Activated CD4-positive, alpha-beta memory T cell treated with anti-CD3 and anti-CD28 coated beads, Interleukin-2, amount 10 ng/mL, durations not matched to agents 7 days and 5 days (primary cell): ENCODE results near the gene RPGRIP1L. TPM values are rescaled to one million over a fixed set of nuclear protein-coding genes. Genes with fewer than 3 reads are reported as not detected.
A peak's percentile ranks its signal among the peaks of the same experiment; 100 is the strongest.

Experiments
- CTCF ChIA-PET: fragments of 350-600 bp; sonication (Branson Sonifier 250); formaldehyde crosslinking; loops from one replicate; lab custom pipeline; 2021; ENCODE audit warnings: antibody characterized with exemption, inconsistent platforms; lab: Charles Lee
- POLR2A ChIA-PET: fragments of 350-600 bp; sonication (Branson Sonifier 250); formaldehyde crosslinking; loops from one replicate; lab custom pipeline; 2021; ENCODE audit warnings: antibody characterized with exemption; lab: Charles Lee
- DNase-seq: peaks from one replicate; pipeline ENCODE4 v3.0.0-alpha.2; 2020
- H3K27ac Mint-ChIP-seq: one replicate; pipeline ENCODE4 v1.8.0; 2021; ENCODE audit warnings: mild to moderate bottlenecking, mixed read lengths
- H3K27me3 Mint-ChIP-seq: one replicate; pipeline ENCODE4 v1.8.0; 2021; ENCODE audit warnings: mixed read lengths
- H3K36me3 Mint-ChIP-seq: one replicate; pipeline ENCODE4 v1.8.0; 2021; ENCODE audit warnings: low read depth, mixed read lengths
- H3K4me1 Mint-ChIP-seq: one replicate; pipeline ENCODE4 v1.8.0; 2021; ENCODE audit warnings: mixed read lengths
- H3K4me3 Mint-ChIP-seq: one replicate; pipeline ENCODE4 v1.8.0; 2021; ENCODE audit warnings: mild to moderate bottlenecking, mixed read lengths
- H3K9me3 Mint-ChIP-seq: one replicate; pipeline ENCODE4 v1.8.0; 2021; ENCODE audit warnings: mixed read lengths
- total RNA-seq, 2 experiments: library from RNA; stranded (reverse); gene quantifications; one replicate each; pipeline ENCODE4 v1.2.3, GENCODE V29; 2021

Gene RPGRIP1L
- total RNA-seq, 2 experiments from 2014 or later = 4.5 to 5.1 TPM

DNA sequence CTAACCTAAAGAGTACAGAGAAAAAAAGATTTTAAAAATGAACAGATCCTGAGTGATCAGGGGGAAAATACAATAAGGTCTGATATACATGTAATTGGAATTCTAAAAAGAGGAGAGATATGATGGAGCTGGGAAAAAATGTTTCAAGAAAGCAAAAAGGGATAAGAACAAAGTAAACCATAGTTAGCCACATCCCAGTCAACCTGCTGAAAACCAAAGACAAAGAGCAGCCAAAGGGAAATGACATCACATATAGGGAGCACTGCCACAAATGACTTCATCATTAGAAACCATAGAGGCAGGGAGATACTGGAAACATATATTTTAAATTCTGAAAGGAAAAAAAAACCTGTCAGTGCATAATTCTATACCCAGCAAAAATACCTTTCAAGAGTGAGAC lies 131.9 kb downstream of the RPGRIP1L start:
- no peak overlapping the region for H3K4me3 Mint-ChIP-seq
- no peaks in the 10 kb centered on the region for H3K4me1 Mint-ChIP-seq
- peaks cover 20% of the 10 kb centered on the region for H3K9me3 Mint-ChIP-seq
- ChIA-PET CTCF (no interaction called here), POLR2A (no interaction called here)
- peaks cover 8% of the 10 kb centered on the region for H3K27me3 Mint-ChIP-seq
- no peaks in the 10 kb centered on the region for H3K36me3 Mint-ChIP-seq
- no peak for DNase-seq
- no peak overlapping the region for H3K27ac Mint-ChIP-seq

DNA sequence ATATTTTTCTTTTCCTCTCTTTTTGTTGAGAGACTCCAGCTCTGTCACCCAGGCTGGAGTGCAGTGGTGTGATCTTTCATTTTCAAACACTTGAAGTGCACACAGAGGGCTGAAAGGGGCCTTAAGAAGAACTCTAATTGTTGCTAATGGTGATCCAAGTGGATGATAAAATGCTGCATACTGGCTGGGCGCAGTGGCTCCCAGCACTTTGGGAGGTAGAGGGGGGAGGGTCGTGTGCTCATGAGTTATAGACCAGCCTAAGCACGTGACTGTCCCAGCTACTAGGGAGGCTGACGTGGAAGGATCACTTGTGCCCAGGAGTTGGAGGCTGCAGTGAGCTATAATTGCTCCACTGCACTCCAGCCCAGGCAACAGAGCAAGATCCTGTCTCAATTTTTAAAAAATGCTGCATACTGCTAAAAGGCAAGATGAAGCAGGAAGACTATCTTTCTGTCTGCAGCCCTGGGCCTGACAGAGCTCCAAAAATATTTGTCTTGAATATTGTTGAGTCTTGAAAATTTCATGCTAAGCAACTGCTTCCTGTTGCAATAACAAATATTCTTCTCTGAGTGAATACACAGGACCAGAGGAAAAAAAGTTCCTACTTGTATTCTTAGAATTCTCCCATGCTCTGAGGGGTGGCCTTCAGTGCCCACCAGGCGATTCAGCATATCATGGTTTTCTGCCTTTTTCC lies 137.0 kb downstream of the RPGRIP1L start:
- Mint-ChIP-seq H3K9me3 (peaks cover 10% of the 10 kb centered on the region), H3K36me3 (no peaks in the 10 kb centered on the region), H3K27ac (no peak overlapping the region), H3K27me3 (peaks cover 8% of the 10 kb centered on the region), H3K4me3 (no peak overlapping the region), H3K4me1 (no peaks in the 10 kb centered on the region)
- ChIA-PET CTCF (no interaction called here), POLR2A (no interaction called here)
- no peak for DNase-seq

DNA sequence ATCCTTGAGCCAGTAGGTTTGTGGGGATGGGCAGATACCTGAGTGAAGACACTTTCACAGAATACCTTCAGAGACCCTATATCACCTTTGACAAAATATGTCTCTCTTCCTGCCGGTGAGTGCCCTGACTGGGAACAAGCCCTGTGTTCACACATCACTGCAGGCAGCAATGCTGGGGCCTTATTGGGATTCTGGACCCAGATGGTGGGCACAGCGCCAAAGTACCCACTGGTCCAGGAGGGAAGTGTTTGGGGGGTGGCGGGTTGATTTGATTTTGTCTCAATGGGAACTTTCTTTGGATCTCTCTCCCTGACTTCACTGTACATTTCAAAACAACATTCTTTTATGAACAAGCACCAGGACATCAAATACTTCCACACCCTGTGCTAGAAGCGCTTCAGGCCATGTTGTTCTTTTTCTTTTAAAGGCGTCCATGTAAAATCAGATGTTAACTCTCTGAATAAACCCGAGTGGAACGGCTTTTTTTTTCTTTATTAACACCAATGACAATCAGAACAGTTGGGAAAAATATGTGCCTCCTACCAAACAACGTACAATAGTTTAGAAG lies 138.3 kb downstream of the RPGRIP1L start:
- Mint-ChIP-seq H3K4me3 (no peak overlapping the region), H3K4me1 (no peaks in the 10 kb centered on the region), H3K9me3 (no peaks in the 10 kb centered on the region), H3K27me3 (peaks cover 7% of the 10 kb centered on the region), H3K36me3 (no peaks in the 10 kb centered on the region), H3K27ac (no peak overlapping the region)
- DNase-seq = no peak
- ChIA-PET POLR2A (no interaction called here), CTCF (no interaction called here)

DNA sequence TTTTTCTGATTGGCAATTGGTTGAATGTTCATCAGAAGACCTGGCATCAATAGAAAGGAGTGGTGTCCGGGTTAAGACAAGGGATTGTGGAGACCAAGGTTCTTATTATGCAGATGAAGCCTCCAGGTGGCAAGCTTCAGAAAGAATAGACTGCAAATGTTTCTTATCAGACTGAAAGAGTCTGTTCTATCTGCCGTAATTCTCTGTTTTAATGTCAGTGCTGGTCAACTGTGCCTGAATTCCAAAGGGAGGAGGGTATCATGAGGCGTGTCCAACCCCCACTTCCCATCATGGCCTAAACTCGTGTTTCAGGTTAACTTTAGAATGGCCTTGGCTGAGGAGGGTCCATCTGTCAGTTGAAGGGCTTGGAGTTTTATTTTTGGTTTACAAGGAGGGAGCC lies 140.2 kb downstream of the RPGRIP1L start:
- Mint-ChIP-seq H3K27me3 (peaks cover 4% of the 10 kb centered on the region), H3K36me3 (no peaks in the 10 kb centered on the region), H3K9me3 (no peaks in the 10 kb centered on the region), H3K27ac (no peak overlapping the region), H3K4me3 (no peak overlapping the region), H3K4me1 (no peaks in the 10 kb centered on the region)
- no peak for DNase-seq
- CTCF ChIA-PET = no interaction called here
- POLR2A ChIA-PET = no interaction called here

DNA sequence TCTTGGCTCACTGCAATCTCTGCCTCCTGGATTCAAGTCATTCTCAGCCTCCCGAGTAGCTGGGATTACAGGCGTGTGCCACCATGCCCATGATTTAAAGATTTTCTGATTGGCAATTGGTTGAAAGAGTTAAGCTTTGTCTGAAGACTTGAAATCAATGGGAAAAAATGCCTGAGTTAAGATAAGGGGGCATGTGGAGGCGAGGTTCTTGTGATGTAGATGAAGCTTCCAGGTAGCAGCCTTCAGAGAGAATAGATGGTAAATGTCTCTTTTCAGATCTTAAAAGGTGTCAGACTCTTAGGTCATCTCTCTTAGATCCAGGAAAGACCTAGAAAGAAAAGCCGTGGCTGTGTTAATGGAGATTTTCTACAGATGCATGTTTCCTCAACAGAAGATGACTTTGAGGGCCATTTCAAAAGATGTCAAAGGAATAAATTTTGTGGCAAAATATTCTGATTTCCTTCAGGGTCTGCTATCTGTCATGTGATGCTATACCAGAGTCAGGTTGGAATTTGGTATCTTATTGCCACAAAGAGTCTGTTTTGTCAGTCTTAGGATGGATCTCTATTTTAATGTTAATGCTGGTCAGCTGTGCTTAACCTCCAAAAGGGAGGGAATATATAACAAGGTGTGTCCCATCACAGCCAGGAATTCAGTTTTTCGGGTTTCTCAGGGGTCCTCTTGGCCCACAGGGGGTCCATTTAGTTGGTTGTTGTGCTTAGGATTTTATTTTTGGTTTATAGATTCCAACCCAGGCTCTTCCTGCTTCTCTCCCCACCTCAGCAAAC lies 142.4 kb downstream of the RPGRIP1L start:
- ChIA-PET POLR2A (no interaction called here), CTCF (interaction anchor here (1.2 kb wide), 1 partner anchor 12 kb away, joined by 5 read pairs; no protein-coding TSS in a partner anchor)
- DNase-seq = no peak
- Mint-ChIP-seq H3K27me3 (no peaks in the 10 kb centered on the region), H3K4me3 (no peak overlapping the region), H3K36me3 (no peaks in the 10 kb centered on the region), H3K9me3 (no peaks in the 10 kb centered on the region), H3K27ac (no peak overlapping the region), H3K4me1 (no peaks in the 10 kb centered on the region)

DNA sequence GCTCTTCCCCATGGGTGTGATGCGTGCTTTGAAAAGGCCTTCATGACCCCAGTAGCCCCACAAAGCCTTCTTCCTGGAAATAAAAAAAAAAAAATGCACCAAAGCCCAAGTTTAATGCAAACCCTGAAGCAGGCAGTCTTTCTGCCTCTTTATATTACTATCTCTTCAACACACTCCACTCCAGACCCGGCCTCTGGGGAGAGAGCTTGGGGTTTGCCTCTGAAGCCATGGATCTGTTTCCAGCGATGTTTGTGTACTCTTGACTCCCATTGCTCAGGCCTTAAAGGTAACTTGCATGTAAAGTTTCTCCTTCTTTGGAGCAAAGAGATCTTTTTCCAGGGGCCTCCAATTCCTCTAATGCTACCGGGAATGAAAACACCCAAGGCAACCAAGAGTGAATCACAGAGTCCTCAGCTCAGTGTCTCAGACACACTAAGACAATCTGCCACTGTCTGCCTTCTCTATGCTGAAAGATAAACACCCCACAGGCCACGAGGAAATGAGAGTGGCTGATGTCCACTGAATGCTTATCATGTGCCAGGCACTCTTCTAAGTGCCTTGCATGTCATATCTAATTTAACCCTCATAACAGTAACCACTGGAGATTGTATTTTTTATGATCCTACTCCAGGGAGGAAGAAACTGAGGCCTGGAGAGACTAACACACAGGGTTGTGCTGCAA lies 144.2 kb downstream of the RPGRIP1L start:
- Mint-ChIP-seq H3K9me3 (no peaks in the 10 kb centered on the region), H3K27ac (no peak overlapping the region), H3K4me1 (no peaks in the 10 kb centered on the region), H3K27me3 (no peaks in the 10 kb centered on the region), H3K4me3 (no peak overlapping the region), H3K36me3 (no peaks in the 10 kb centered on the region)
- CTCF ChIA-PET = no interaction called here
- POLR2A ChIA-PET = no interaction called here
- no peak for DNase-seq

DNA sequence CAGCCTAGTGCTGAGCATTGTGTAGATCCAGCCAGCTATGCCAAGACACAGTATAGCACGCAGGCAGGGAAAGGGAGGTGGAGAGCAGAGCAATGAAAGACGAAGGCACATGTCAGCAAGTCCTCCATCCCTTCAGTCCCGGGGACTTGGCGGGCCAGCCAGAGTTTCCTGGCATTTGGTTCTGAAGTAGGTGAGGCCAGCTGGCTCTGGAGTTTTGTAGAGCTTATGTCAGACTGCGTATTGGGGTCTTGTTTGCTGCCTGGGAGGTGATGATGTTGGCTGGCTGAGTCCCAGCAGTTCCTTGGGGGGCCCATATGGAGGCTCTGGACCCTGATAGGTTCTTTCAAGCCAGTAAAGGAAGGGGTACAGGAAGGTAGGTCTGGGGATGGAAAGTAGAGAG lies 144.9 kb downstream of the RPGRIP1L start:
- Mint-ChIP-seq H3K4me3 (no peak overlapping the region), H3K27me3 (no peaks in the 10 kb centered on the region), H3K36me3 (no peaks in the 10 kb centered on the region), H3K27ac (no peak overlapping the region), H3K4me1 (no peaks in the 10 kb centered on the region), H3K9me3 (no peaks in the 10 kb centered on the region)
- DNase-seq = no peak
- ChIA-PET POLR2A (no interaction called here), CTCF (no interaction called here)

DNA sequence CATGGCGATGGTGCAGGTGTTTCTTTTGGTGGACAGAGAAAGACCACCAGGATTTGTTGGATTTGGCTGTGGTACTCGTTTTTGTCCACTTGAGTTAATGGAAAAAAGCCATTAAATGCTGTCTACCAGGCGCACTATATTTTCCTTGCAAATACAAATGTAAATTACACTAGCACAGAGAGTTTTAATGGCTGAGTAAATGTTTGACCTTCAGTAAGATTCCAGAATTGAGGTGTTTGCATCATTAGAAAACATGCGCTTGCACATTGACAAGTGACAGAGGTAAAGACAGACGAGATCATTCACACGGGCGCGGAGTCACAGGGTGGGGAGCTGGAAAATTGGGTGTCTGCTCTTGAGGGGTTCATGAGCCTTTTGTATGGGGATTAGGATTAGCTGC lies 147.1 kb downstream of the RPGRIP1L start:
- POLR2A ChIA-PET = no interaction called here

DNA sequence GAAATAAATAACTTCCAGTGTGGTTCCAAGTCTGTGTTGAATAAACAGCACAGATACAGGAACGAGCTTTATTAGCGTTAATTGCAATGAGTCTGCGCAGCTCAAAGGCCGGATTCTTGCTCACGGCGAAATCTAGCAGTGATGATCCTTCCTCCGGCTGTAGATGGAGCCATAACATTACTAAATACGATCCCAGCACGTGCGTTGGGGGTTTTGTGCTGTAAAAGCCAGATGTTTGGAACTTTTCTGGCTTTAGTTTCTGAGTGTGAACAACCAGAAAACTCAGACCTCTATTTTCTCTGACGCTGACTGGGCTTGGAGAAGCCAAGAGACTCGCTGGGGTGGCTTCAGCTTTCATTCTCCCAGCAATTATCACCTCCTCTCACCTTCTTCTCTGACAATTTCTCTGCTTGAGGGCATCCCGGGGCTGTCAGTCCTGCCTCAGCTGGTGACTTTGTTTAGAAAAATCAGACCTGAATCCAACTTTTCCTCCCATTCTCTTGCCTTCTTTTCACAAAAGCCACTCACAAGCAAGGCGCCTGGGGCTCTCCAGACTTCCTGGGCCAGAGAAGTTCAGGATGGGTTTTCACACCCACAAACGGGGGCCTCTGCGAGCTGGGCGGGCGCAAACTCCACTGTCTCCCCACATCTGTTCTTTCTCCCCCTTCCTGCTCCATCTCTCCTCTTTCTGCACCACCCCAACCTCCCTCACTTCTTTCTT lies 153.5 kb downstream of the RPGRIP1L start:
- Mint-ChIP-seq H3K9me3 (no peaks in the 10 kb centered on the region), H3K27ac (no peak overlapping the region), H3K4me3 (no peak overlapping the region), H3K4me1 (peaks cover 26% of the 10 kb centered on the region), H3K36me3 (no peaks in the 10 kb centered on the region), H3K27me3 (peaks cover 8% of the 10 kb centered on the region)
- DNase-seq = peak; percentile 60
- ChIA-PET CTCF (interaction anchor here (0.6 to 2.8 kb wide), 38 partner anchors 9 to 1711 kb away, joined by 3 to 21 read pairs (median 4); partner anchors contain the start of genes CHD9, FTO, RBL2 and RPGRIP1L), POLR2A (interaction anchor here (0.7 to 1.1 kb wide), 3 partner anchors 46 to 639 kb away, joined by 3 read pairs; partner anchors contain the start of gene AKTIP)

More for the DNA sequence above, 147.1 kb downstream of the RPGRIP1L start:
- Mint-ChIP-seq H3K36me3 (no peaks in the 10 kb centered on the region), H3K27me3 (no peaks in the 10 kb centered on the region), H3K27ac (no peak overlapping the region), H3K4me1 (no peaks in the 10 kb centered on the region), H3K9me3 (no peaks in the 10 kb centered on the region), H3K4me3 (no peak overlapping the region)
- DNase-seq = no peak
- CTCF ChIA-PET = interaction anchor here (0.6 kb wide), 1 partner anchor 1742 kb away, joined by 3 read pairs; no protein-coding TSS in a partner anchor

Other genes with a start within 250 kb of the RPGRIP1L start
- gene AKTIP, start 200.7 kb downstream of the RPGRIP1L start, total RNA-seq = 10 to 100 TPM; 53.3 to 57.0 TPM
- gene FTO, start 297 bp upstream of the RPGRIP1L start, total RNA-seq = 10 to 100 TPM; 48.1 to 48.5 TPM